Type B pancreatic cell (in vitro differentiated cells): ENCODE data around the gene SMAP1. TPM values are rescaled to one million over a fixed set of nuclear protein-coding genes. Genes with fewer than 3 reads are reported as not detected.
"Not testable (repeated sequence)": the region's sequence is repeated elsewhere in the genome, so short reads cannot be mapped to it uniquely, and the experiment has no call there.

Experiments used
- DNase-seq: peaks from one replicate; pipeline ENCODE4 v3.0.0; 2021; ENCODE audit warnings: mixed read lengths; ENCODE audit not compliant: unreplicated experiment; ENCODE audit errors: extremely low spot score
- H3K27ac Mint-ChIP-seq: 2 replicates; pipeline ENCODE4 v1.8.0; 2021; ENCODE audit warnings: mild to moderate bottlenecking, mixed read lengths
- H3K27me3 Mint-ChIP-seq: 2 replicates; pipeline ENCODE4 v1.8.0; 2021; ENCODE audit warnings: mixed read lengths
- H3K36me3 Mint-ChIP-seq: 2 replicates; pipeline ENCODE4 v1.8.0; 2021; ENCODE audit warnings: mixed read lengths
- H3K4me1 Mint-ChIP-seq: one replicate; pipeline ENCODE4 v1.8.0; 2021; ENCODE audit warnings: mixed read lengths; ENCODE audit not compliant: unreplicated experiment
- H3K4me3 Mint-ChIP-seq: 2 replicates; pipeline ENCODE4 v1.8.0; 2021; ENCODE audit warnings: mild to moderate bottlenecking, mixed read lengths
- H3K9me3 Mint-ChIP-seq: 2 replicates; pipeline ENCODE4 v1.8.0; 2021; ENCODE audit warnings: mixed read lengths
- CTCF ChIP-seq: fragments of 200-600 bp; sonication (generic); conservative IDR thresholded peaks from 2 replicates; pipeline ENCODE4 v1.5.0; 2021; ENCODE audit warnings: antibody characterized with exemption, mild to moderate bottlenecking
- total RNA-seq: library from RNA; stranded (reverse); gene quantifications from 2 replicates; pipeline ENCODE4 v1.2.1, GENCODE V29; 2021; ENCODE audit warnings: low replicate concordance

SMAP1 gene
- total RNA-seq, 1 donor from 2014 or later: 22.8 TPM

DNA sequence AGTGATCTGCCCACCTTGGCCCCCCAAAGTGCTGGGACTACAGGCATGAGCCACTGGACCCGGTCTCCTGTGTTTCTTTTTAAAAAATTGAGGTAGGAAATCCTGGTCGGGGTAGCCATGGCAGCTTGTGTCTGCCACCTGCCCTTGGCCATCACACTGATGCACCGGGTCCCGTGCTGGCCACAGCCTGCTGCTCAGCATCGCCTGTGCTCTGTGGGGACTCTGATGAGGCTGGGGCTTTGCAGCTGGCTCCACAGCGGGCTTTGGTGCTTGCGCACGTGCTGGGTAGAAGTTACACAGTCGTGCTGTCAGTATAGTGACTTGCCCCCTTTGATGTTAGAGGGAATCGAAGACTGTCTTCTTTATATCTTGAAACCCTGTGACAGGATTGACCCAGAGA, 66.7 kb downstream of the SMAP1 start:
- no peaks in the 10 kb centered on the region for H3K9me3 Mint-ChIP-seq
- TF ChIP-seq CTCF: no peak
- peaks cover 18% of the 10 kb centered on the region for H3K36me3 Mint-ChIP-seq
- peaks cover 3% of the 10 kb centered on the region for H3K4me1 Mint-ChIP-seq
- no peak overlapping the region for H3K27ac Mint-ChIP-seq
- DNase-seq: no peak
- no peak overlapping the region for H3K4me3 Mint-ChIP-seq
- H3K27me3 Mint-ChIP-seq: no peaks in the 10 kb centered on the region

DNA sequence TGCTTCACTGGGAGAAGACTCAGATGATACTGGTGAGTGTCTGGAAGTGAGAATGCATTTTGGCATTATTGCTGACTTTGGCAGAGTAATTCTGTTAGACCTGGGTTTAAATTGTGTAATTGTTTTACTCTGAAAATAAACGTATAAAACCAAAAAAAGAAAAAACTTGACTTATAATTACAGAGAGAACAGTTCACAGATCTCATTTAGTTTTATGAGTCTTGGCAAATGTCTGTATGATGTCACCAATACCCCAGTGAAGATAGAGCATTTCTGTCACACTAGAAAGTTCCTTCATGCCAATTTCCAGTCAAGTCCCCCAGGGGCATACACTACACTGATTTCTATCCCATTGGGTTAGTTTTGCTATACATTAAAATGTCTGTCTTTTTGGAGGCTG, 67.3 kb downstream of the SMAP1 start:
- Mint-ChIP-seq H3K4me1 (no peaks in the 10 kb centered on the region), H3K36me3 (peaks cover 18% of the 10 kb centered on the region), H3K4me3 (no peak overlapping the region), H3K27me3 (no peaks in the 10 kb centered on the region), H3K27ac (no peak overlapping the region), H3K9me3 (no peaks in the 10 kb centered on the region)
- no peak for DNase-seq
- TF ChIP-seq CTCF: no peak

DNA sequence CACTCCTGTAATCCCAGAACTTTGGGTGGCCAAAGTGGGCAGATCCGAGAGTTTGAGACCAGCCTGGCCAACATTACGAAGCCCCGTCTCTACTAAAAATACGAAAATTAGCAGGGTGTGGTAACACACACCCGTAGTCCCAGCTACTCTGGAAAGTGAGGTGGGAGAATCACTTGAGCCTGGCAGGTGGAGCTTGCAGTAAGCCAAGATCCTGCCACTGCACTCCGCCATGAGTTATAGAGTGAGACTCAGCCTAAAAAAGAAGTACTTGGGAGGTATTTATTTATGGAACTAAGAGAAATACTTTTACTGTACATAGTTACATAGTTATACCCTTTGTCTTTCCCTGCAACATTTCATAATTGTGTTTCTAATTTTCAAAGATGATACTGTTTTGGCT, 67.8 kb downstream of the SMAP1 start:
- Mint-ChIP-seq H3K36me3 (peaks cover 19% of the 10 kb centered on the region), H3K4me1 (no peaks in the 10 kb centered on the region), H3K4me3 (no peak overlapping the region), H3K27ac (no peak overlapping the region), H3K27me3 (no peaks in the 10 kb centered on the region), H3K9me3 (no peaks in the 10 kb centered on the region)
- no peak for TF ChIP-seq CTCF
- DNase-seq: no peak

GRCh38 chr6:70738028-70738427, 70.3 kb downstream of the SMAP1 start:
- no peak overlapping the region for H3K4me3 Mint-ChIP-seq
- no peaks in the 10 kb centered on the region for H3K4me1 Mint-ChIP-seq
- no peaks in the 10 kb centered on the region for H3K9me3 Mint-ChIP-seq
- no peak overlapping the region for H3K27ac Mint-ChIP-seq
- DNase-seq: no peak
- no peaks in the 10 kb centered on the region for H3K27me3 Mint-ChIP-seq
- H3K36me3 Mint-ChIP-seq: peaks cover 32% of the 10 kb centered on the region
- no peak for TF ChIP-seq CTCF

DNA sequence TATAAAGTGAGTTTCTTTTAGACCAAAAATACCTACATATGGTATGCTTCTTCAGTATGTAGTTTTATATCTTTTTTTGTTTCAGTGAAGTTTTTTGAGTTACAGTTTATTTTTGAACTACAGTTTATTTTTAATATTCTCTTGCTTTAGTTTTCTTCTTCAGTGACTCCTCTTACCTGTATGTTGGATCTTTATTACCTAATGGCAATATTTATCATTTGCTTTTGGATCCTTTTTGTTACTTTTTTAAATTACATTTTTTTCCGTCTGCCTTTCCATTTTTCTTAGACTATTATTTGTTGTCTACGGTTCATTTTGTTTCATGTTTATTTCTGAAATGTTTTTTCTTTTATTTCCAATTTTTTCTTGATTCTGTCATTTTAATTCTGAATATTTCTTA, 71.9 kb downstream of the SMAP1 start:
- DNase-seq: no peak
- H3K4me3 Mint-ChIP-seq: no peak overlapping the region
- no peaks in the 10 kb centered on the region for H3K9me3 Mint-ChIP-seq
- H3K36me3 Mint-ChIP-seq: peaks cover 25% of the 10 kb centered on the region
- H3K27ac Mint-ChIP-seq: no peak overlapping the region
- H3K27me3 Mint-ChIP-seq: no peaks in the 10 kb centered on the region
- H3K4me1 Mint-ChIP-seq: no peaks in the 10 kb centered on the region
- no peak for TF ChIP-seq CTCF

GRCh38 chr6:70740746-70741145, 73.1 kb downstream of the SMAP1 start:
- DNase-seq, H3K9me3 Mint-ChIP-seq, H3K4me1 Mint-ChIP-seq, H3K27me3 Mint-ChIP-seq, H3K27ac Mint-ChIP-seq, H3K4me3 Mint-ChIP-seq: not testable (repeated sequence)
- H3K36me3 Mint-ChIP-seq: peaks cover 21% of the 10 kb centered on the region

GRCh38 chr6:70742462-70742861, 74.8 kb downstream of the SMAP1 start:
- H3K27me3 Mint-ChIP-seq, DNase-seq, H3K4me1 Mint-ChIP-seq, H3K27ac Mint-ChIP-seq, H3K4me3 Mint-ChIP-seq, H3K9me3 Mint-ChIP-seq: not testable (repeated sequence)
- H3K36me3 Mint-ChIP-seq: peaks cover 23% of the 10 kb centered on the region
